ENCODE measurements around the gene CCDC12.

DNA sequence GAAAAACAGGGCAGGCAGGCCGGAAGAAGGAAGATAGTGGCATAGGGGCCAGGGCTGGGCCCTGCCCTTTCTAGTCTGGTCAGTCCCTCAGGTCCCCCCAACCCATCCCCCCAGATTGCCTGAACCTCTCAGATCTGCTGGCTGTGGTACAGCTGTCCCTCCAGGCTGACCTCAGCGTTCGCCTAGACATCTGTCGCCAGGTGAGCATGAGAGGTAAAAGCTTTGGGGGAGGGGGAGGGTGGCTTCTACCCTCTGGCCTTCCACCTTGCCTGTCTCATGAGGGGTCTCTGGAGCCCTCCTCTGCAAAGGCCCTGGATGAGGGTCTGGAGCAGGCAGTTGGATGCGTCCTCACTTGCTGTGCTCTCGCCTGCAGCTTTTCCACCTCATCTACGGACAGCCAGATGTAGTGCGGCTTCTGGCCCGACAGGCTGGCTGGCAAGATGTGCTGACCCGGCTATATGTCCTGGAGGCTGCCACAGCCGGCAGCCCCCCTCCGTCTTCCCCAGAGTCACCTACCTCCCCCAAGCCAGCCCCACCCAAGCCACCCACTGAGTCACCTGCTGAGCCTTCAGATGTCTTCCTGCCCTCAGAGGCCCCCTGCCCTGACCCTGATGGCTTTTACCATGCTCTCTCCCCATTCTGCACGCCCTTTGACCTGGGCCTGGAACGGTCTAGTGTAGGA is 23.1 kb upstream of the CCDC12 start:
- TF ChIP-seq, protein P1, sequence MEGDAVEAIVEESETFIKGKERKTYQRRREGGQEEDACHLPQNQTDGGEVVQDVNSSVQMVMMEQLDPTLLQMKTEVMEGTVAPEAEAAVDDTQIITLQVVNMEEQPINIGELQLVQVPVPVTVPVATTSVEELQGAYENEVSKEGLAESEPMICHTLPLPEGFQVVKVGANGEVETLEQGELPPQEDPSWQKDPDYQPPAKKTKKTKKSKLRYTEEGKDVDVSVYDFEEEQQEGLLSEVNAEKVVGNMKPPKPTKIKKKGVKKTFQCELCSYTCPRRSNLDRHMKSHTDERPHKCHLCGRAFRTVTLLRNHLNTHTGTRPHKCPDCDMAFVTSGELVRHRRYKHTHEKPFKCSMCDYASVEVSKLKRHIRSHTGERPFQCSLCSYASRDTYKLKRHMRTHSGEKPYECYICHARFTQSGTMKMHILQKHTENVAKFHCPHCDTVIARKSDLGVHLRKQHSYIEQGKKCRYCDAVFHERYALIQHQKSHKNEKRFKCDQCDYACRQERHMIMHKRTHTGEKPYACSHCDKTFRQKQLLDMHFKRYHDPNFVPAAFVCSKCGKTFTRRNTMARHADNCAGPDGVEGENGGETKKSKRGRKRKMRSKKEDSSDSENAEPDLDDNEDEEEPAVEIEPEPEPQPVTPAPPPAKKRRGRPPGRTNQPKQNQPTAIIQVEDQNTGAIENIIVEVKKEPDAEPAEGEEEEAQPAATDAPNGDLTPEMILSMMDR (IDR thresholded peaks at IDR 0.05): no peak
- TF ChIP-seq EP300 (IDR thresholded peaks at IDR 0.05): no peak

Measured in gastroesophageal sphincter (tissue), 3 donors.